Right cardiac atrium (tissue), 5 donors: ENCODE data around the gene GPC6. TPM values are rescaled to one million over a fixed set of nuclear protein-coding genes. Genes with fewer than 3 reads are reported as not detected.

Experiments
- ATAC-seq, 2 donors: fragments of 200-7000 bp; cut with Tn5 transposase; one replicate each; pipeline versions ENCODE4 v1.8.0 to v1.9.1; 2020; ENCODE audit warnings: moderate library complexity in 2 of 2, mild to moderate bottlenecking in 1 of 2
- DNase-seq, 3 donors: peaks; one replicate each; pipeline ENCODE4 v3.0.0-alpha.2; 2020
- H3K27ac ChIP-seq: one replicate; pipeline ENCODE4 v1.5.1; 2013; ENCODE audit warnings: mild to moderate bottlenecking, low read length, control low read depth, moderate library complexity
- H3K27me3 ChIP-seq: one replicate; pipeline ENCODE4 v1.6.1; 2013; ENCODE audit not compliant: control insufficient read depth, insufficient read depth
- H3K4me1 ChIP-seq: one replicate; pipeline ENCODE4 v1.6.1; 2013; ENCODE audit warnings: low read length; ENCODE audit not compliant: control insufficient read depth, insufficient read depth
- H3K4me3 ChIP-seq: one replicate; pipeline ENCODE4 v1.5.1; 2013; ENCODE audit warnings: low read length, control low read depth
- H3K9me3 ChIP-seq: one replicate; pipeline ENCODE4 v1.6.1; 2013; ENCODE audit warnings: low read length; ENCODE audit not compliant: control insufficient read depth
- WGBS: extraction: QIAGEN DNeasy Blood & Tissue Kit; methylation state at CpG from one replicate; pipeline ENCODE4 v1.1.7; 2013; 5-methylcytosine and 5-hydroxymethylcytosine counted together
- intact Hi-C, 4 donors: fragments of 100-400 bp; cut with DNase I; formaldehyde crosslinking; loops; one replicate each; pipeline versions ENCODE4 v1.11.0 to v1.14.0; 2022 to 2023
- polyA plus RNA-seq: library from polyadenylated mRNA; stranded (reverse); fragments of 200-250 nt; gene quantifications from one replicate; pipeline ENCODE4 v1.2.3, GENCODE V29; 2013
- total RNA-seq, 4 donors: library from RNA; stranded (reverse); fragmentation: NEBNext Ultra II Directional; extraction: Animal tissue kit (Norgen Biotek cat#: 25700); gene quantifications; one replicate each; pipeline ENCODE4 v1.2.1, GENCODE V29; 2021
- donor health status: healthy with polysubstance abuse.
- donor health status: DM: no; HTN: yes; CAD: no.
- donor health status: DM: no; HTN: no; CAD: no.
- donor health status: DM: no; HTN: yes; CAD: no; lungs with severe emphysema.
- donor health status: DM: yes; HTN: yes; CAD: no.

Gene GPC6
- total and polyA plus RNA-seq, 5 donors: 1.5 to 11.0 (median 5.3) TPM

DNA sequence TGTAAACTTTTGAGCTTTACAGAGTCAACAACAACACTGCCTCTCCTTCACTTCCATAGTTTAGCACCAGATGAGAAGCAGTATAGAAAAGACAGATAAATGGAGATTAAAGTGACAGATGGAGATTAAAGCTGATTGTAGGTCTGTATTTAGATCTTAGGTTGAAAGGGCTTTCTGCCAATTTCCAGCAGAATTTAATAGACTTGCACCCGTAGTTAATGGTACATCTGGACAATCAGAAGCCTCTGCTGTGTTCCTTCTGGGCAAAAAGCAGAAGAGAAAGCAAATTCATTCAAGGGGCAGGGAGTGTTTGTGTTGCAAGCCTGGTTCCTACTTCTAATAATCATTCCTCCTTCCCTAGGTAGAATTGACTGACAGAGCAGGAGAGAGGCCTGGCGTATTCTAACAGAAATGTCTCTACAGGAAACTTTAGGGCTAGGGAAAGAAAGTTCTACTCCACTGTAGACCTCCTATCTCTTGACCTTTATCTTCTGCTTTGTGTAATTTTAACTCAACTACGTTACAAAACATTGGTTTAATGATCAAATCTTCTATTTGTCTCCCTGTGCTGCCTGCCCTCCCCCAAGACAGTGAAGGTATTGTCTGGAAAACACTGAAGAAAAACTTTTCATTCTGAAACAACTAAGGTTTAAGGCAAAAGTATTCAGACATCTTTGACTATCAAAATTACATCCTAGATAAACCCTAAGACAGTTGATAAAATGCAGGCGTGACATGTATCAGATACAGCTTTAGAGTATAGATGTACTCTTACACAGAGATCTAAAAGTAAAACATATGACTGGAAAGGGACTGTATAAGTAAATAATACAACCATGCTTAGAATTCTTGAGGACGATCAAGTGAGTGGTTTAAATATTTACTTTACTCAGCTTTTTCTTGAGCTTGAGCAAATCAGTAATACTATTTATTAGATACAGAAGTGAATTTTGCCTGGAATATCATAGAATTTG is 44.4 kb downstream of the GPC6 start:
- H3K27me3 ChIP-seq: no peaks in the 10 kb centered on the region
- no peak overlapping the region for H3K27ac ChIP-seq
- H3K9me3 ChIP-seq: no peaks in the 10 kb centered on the region
- WGBS: 54% methylated on average over 5 of the region's 5 CpGs
- intact Hi-C loops: no loop called here
- H3K4me1 ChIP-seq: no peaks in the 10 kb centered on the region
- ATAC-seq: no peak
- H3K4me3 ChIP-seq: no peak overlapping the region
- DNase-seq: no peak

DNA sequence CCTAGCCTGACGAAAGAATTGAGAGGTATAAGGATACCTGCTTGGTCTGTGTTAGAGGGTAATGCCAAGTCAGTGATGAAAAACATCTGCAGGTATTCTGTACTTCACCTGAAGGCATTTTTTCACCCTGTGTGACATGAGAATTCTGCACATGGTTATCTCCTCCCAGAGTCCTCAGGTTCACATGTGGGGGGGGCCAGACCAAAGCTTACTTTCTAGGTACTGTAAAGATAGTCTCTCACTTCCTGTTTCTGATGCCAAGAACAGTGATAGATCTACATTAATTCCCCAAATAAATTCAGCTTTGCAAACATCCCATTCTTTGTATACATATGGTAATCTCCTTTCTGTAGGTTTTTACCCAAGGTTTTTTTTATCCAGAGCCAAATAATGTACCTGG is 53.4 kb downstream of the GPC6 start:
- no peaks in the 10 kb centered on the region for H3K27me3 ChIP-seq
- H3K9me3 ChIP-seq: no peaks in the 10 kb centered on the region
- intact Hi-C loops: no loop called here
- no peak overlapping the region for H3K27ac ChIP-seq
- 86% methylated on average over 1 of the region's 1 CpG for WGBS
- DNase-seq (no peak), ATAC-seq (no peak)
- H3K4me3 ChIP-seq: no peak overlapping the region
- H3K4me1 ChIP-seq: no peaks in the 10 kb centered on the region

DNA sequence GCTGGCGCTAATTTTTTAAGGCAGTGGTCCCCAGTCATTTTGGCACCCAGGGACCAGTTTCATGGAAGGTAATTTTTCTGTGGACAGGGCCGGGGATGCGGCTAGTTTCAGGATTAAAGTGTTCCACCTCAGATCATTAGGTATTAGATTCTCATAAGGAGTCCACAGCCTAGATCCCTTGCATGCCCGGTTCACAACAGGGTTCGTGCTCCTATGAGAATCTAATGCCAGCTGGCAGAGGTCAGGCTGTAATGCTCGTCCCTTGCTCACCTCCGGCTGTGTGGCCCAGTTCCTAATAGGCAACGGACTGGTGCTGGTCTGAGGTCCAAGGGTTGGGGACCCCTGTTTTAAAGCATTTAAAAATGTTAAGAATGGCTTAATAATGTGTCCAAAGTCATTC is 54.1 kb downstream of the GPC6 start:
- DNase-seq: no peak
- Histone ChIP-seq H3K27me3 (no peaks in the 10 kb centered on the region), H3K4me3 (no peak overlapping the region), H3K4me1 (no peaks in the 10 kb centered on the region), H3K27ac (no peak overlapping the region), H3K9me3 (no peaks in the 10 kb centered on the region)
- ATAC-seq: no peak
- 91% methylated on average over 8 of the region's 8 CpGs for WGBS
- intact Hi-C loops: no loop called here

DNA sequence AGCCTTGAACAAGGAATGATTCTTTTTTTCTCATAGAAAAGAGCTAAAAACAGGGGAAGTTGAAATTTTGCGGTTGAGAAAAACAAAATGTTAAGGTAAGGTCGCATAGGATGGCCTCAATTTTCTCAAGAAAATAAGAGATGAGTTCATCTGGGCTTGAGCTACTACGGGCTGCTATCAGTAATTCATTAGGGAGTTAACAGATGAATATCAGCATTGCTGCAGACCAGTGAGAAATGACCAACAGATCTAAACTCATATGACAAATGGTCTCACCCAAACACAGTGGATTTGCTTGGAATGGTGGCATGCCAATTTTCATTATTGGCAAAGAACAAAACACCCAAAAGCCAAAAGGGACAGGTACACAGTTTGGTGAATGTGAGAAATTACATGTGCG is 56.6 kb downstream of the GPC6 start:
- DNase-seq: no peak
- intact Hi-C loops: no loop called here
- 78% methylated on average over 4 of the region's 4 CpGs for WGBS

DNA sequence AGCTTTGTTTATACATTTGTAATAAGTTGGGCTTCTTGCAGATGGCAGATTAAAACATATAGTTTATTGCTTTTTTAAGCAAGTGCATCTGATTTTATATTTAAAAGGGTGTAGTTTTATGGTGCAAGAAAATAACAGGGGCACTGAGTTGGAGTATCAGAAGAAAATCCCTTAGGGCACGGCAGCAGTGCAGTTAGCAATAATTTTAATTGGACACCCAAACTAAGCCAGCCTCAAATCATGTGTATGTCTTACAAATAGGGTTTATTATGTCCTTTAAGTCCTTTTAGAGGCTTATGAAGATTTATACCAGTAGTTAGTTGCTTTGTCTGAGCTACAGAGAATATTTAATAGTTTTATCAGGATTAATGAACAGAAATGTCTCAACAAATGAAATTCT is 57.5 kb downstream of the GPC6 start:
- WGBS: 83% methylated on average over 1 of the region's 1 CpG
- DNase-seq (no peak), ATAC-seq (no peak)
- no peak overlapping the region for H3K4me3 ChIP-seq
- H3K27me3 ChIP-seq: no peaks in the 10 kb centered on the region
- H3K27ac ChIP-seq: no peak overlapping the region
- H3K4me1 ChIP-seq: no peaks in the 10 kb centered on the region
- intact Hi-C loops: no loop called here
- no peaks in the 10 kb centered on the region for H3K9me3 ChIP-seq

More for the DNA sequence above, 56.6 kb downstream of the GPC6 start:
- ATAC-seq: no peak
- no peak overlapping the region for H3K4me3 ChIP-seq
- H3K27ac ChIP-seq: no peak overlapping the region
- no peaks in the 10 kb centered on the region for H3K9me3 ChIP-seq
- no peaks in the 10 kb centered on the region for H3K27me3 ChIP-seq
- H3K4me1 ChIP-seq: no peaks in the 10 kb centered on the region

DNA sequence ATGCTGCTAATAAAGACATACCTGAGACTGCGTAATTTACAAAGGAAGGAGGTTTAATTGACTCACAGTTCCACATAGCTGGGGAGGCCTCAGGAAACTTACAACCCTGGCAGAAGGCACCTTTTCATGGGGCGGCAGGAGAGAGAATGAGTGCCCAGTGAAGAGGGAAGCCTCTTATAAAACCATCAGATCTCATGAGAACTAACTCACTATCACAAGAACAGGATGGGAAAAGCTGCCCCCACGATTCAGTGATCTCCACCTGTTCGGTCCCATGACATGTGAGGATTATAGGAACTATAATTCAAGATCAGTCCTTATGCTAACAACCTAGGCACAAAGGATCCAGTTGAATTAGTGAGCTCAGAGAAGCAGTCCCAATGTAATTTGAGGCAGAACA is 59.4 kb downstream of the GPC6 start:
- 68% methylated on average over 4 of the region's 4 CpGs for WGBS
- Histone ChIP-seq H3K9me3 (no peaks in the 10 kb centered on the region), H3K27me3 (no peaks in the 10 kb centered on the region), H3K4me1 (no peaks in the 10 kb centered on the region), H3K4me3 (no peak overlapping the region), H3K27ac (no peak overlapping the region)
- no peak for ATAC-seq
- intact Hi-C loops: no loop called here
- no peak for DNase-seq

DNA sequence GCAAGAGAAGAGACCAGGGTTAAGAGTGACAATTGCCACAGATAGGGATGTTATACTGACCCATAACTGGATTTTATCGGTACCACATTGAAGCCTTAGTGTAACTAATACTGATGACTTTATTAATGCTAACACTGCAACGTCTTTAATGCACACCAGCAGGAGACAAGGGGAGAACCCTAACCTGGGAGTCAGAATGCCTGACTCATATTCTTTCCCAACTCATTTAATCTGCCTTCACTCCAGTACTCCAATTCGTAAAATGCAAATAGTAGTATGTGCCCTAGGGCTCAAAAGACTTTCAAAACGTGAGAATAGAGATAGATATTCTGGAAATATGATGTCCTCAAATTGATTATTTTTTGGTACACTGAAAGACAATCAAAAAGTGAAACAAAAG is 62.4 kb downstream of the GPC6 start:
- intact Hi-C loops: no loop called here
- Histone ChIP-seq H3K4me3 (no peak overlapping the region), H3K27ac (no peak overlapping the region), H3K9me3 (no peaks in the 10 kb centered on the region), H3K4me1 (no peaks in the 10 kb centered on the region), H3K27me3 (no peaks in the 10 kb centered on the region)
- DNase-seq (no peak), ATAC-seq (no peak)
- WGBS: 78% methylated on average over 4 of the region's 4 CpGs

DNA sequence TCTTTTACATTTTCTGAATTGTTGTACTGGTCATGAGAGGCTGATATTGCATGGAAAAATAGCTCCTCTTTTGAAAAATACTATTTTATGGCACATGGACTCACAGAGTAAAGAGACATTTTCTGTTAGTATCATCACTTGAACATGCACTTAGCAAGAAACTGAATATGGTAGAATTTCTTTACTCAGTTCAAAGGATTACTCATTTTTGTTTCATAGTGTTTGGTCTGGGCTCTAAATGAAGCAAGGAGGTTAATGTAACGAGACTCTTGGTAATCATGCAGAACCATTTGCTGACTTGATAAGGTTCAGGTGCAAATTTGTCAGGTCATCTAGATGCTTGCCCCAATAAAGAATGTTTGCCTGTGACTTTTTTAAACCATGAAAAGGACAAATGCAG is 63.2 kb downstream of the GPC6 start:
- H3K27ac ChIP-seq: no peak overlapping the region
- no peak for DNase-seq

DNA sequence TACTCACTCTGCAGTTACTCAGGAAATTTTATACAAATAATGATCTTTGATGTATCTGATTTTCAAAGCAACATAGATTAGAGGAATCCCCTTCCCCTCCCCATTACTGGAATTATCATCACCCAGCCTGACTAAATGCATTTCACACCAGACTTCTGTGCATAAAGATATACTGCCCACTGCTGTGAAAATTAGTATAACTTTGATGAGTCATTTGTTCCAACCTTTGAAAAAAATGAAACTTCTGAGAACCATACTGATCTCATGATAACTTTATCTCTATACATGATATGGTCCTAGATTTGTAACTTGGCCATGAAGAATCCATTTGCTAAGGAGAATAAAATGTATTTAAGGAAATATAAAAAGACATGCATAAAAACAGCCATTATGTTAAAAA is 63.9 kb downstream of the GPC6 start:
- intact Hi-C loops: no loop called here
- Histone ChIP-seq H3K4me1 (no peaks in the 10 kb centered on the region), H3K9me3 (no peaks in the 10 kb centered on the region), H3K27ac (no peak overlapping the region), H3K27me3 (no peaks in the 10 kb centered on the region), H3K4me3 (no peak overlapping the region)
- DNase-seq (no peak), ATAC-seq (no peak)

More for the DNA sequence above, 63.2 kb downstream of the GPC6 start:
- no peak for ATAC-seq
- Histone ChIP-seq H3K9me3 (no peaks in the 10 kb centered on the region), H3K4me1 (no peaks in the 10 kb centered on the region), H3K4me3 (no peak overlapping the region), H3K27me3 (no peaks in the 10 kb centered on the region)
- WGBS: 83% methylated on average over 1 of the region's 1 CpG
- intact Hi-C loops: no loop called here

DNA sequence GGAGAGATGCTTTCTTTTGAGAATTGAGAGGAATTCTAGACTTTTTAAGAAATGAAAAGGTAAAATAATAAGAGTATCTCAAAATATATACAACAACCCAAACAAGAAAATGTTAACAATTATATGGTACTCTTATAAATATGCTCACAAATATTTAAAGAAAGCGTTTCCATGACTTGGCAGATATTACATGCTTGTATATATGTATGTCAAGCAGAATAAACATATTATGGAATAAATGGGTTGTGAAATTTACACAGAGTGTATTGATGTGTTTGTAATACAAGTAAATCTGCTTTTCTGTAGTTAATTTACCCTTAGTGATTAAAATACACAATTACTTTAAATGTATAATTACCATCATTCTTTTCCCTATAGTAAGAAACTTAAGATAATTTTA is 65.8 kb downstream of the GPC6 start:
- Histone ChIP-seq H3K4me1 (no peaks in the 10 kb centered on the region), H3K4me3 (no peak overlapping the region), H3K27me3 (no peaks in the 10 kb centered on the region), H3K27ac (no peak overlapping the region), H3K9me3 (no peaks in the 10 kb centered on the region)
- whole genome bisulfite sequencing: 79% methylated on average over 1 of the region's 1 CpG
- ATAC-seq (no peak), DNase-seq (no peak)
- intact Hi-C loops: no loop called here

DNA sequence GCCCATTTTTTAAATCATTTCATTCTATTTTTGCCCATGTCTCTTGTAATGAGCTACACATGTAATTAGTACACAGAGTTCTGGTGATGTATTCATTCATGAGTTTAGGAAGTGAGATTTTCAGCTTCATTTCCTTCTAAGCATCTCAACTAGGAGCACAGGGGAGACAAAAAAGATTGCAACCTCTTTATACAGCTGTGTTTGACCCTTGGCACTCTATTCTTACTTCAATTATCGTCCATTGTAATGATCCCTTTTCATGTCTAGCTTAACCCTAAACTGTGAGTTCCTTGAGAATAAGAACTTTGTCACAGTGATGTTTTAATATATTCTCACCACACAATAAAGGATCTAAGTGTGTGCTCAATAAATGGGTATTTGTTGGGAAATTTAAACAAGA is 67.1 kb downstream of the GPC6 start:
- Histone ChIP-seq H3K9me3 (no peaks in the 10 kb centered on the region), H3K4me3 (no peak overlapping the region), H3K27ac (no peak overlapping the region), H3K27me3 (no peaks in the 10 kb centered on the region), H3K4me1 (no peaks in the 10 kb centered on the region)
- WGBS: 59% methylated on average over 1 of the region's 1 CpG
- no peak for ATAC-seq
- intact Hi-C loops: no loop called here
- no peak for DNase-seq

DNA sequence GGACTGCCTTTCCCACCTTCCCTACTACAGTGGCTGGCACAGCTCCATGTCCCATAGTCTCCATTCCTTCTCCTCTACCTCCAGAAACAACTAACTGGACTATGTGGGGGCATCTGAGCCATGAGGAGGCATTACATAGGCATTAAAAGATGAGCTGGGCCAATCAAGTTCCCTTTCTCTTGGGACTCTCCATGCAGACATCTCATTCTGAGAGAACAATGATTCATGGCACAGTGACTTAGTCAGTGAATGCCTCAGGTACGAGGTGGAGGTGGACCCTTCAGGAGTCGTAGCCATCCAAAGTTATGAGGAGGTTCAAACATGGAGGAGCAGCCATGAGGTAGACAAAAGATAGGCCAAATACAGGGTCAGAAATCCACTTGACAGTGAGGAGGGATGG is 70.0 kb downstream of the GPC6 start:
- Histone ChIP-seq H3K4me1 (no peaks in the 10 kb centered on the region), H3K27ac (no peak overlapping the region), H3K27me3 (no peaks in the 10 kb centered on the region), H3K4me3 (no peak overlapping the region), H3K9me3 (no peaks in the 10 kb centered on the region)
- no peak for ATAC-seq
- DNase-seq: no peak
- intact Hi-C loops: no loop called here
- 91% methylated on average over 2 of the region's 2 CpGs for WGBS
